HEK293 (cell line): ENCODE results near the gene ANKRD37.

ENCODE experiments used
- FEZF1 ChIP-seq: fragments of 450-650 bp; formaldehyde crosslinking; IDR thresholded peaks from 2 replicates; pipeline ENCODE4 v1.5.1; 2016; ENCODE audit warnings: missing biosample characterization, missing genetic modification characterization
- ZBTB1 ChIP-seq: fragments of 450-650 bp; formaldehyde crosslinking; IDR thresholded peaks from 2 replicates; pipeline ENCODE4 v1.5.1; 2016; ENCODE audit warnings: missing biosample characterization, missing genetic modification characterization
- ZBTB7A ChIP-seq: fragments of 450-650 bp; formaldehyde crosslinking; IDR thresholded peaks from 2 replicates; pipeline ENCODE4 v1.5.1; 2016; ENCODE audit warnings: low read depth, missing biosample characterization, missing genetic modification characterization
- ZNF114 ChIP-seq: fragments of 450-650 bp; formaldehyde crosslinking; IDR thresholded peaks from 2 replicates; pipeline ENCODE4 v1.5.0; 2017; ENCODE audit warnings: missing biosample characterization, missing genetic modification characterization
- ZNF174 ChIP-seq: fragments of 450-650 bp; formaldehyde crosslinking; IDR thresholded peaks from 2 replicates; pipeline ENCODE4 v1.5.0; 2017; ENCODE audit warnings: missing biosample characterization, mild to moderate bottlenecking, missing genetic modification characterization
- ZNF239 ChIP-seq: fragments of 450-650 bp; formaldehyde crosslinking; IDR thresholded peaks from 2 replicates; pipeline ENCODE4 v1.5.1; 2016; ENCODE audit warnings: missing biosample characterization, missing genetic modification characterization
- ZNF274 ChIP-seq, 2 experiments: fragments of 200-500 bp in 1 of 2; fragments of 450-650 bp in 1 of 2; sonication (Bioruptor generic) in 1 of 2; formaldehyde crosslinking in 1 of 2; IDR thresholded peaks; 2 replicates each; pipeline versions ENCODE4 v1.5.1 to v1.6.1; 2014 to 2016; ENCODE audit warnings: borderline replicate concordance in 1 of 2, inconsistent platforms in 1 of 2, low read length in 1 of 2, missing biosample characterization in 1 of 2, missing genetic modification characterization in 1 of 2
- ZNF596 ChIP-seq: fragments of 450-650 bp; IDR thresholded peaks from 2 replicates; pipeline ENCODE4 v1.5.0; 2018; ENCODE audit warnings: missing biosample characterization, mild to moderate bottlenecking, missing genetic modification characterization, moderate library complexity
- ZNF76 ChIP-seq: fragments of 450-650 bp; formaldehyde crosslinking; IDR thresholded peaks from 2 replicates; pipeline ENCODE4; 2016; ENCODE audit warnings: low read depth, missing biosample characterization, missing genetic modification characterization, borderline replicate concordance
- TF ChIP-seq, protein P1 (sequence below): fragments of 450-650 bp; formaldehyde crosslinking; IDR thresholded peaks from 2 replicates; pipeline ENCODE4 v1.5.1; 2016; ENCODE audit warnings: missing biosample characterization, missing genetic modification characterization
- TF ChIP-seq, protein P2 (sequence below): fragments of 450-650 bp; formaldehyde crosslinking; optimal IDR thresholded peaks from 2 replicates; pipeline ENCODE3; 2016; ENCODE audit warnings: missing biosample characterization, mild to moderate bottlenecking, missing genetic modification characterization
- TF ChIP-seq, protein P3 (sequence below): fragments of 450-650 bp; formaldehyde crosslinking; IDR thresholded peaks from 2 replicates; pipeline ENCODE4 v1.5.1; 2016; ENCODE audit warnings: missing biosample characterization, missing genetic modification characterization
- TF ChIP-seq, protein P4 (sequence below): fragments of 450-650 bp; formaldehyde crosslinking; IDR thresholded peaks from 2 replicates; pipeline ENCODE4 v1.5.1; 2016; ENCODE audit warnings: missing biosample characterization, missing genetic modification characterization

DNA sequence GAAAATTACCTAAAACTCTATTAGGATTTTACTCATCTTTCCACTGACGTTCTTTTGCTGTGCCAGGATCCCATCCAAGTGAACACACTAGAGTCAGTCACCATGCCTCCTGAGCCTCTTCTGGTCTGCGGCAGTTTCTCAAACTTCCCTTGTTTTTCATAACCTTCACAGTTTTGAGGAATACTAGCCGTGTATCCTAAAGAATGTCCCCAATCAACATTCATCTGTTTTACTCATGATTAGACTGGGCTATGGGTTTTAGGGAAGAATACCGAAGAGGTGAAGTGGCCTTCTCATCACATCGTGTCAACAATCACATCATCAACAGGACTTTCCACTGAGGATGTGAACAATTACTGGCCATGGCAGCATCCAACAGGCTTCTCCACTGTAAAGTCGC lies 5.7 kb upstream of the ANKRD37 start:
- TF ChIP-seq ZNF239 (tag by site-specific recombination) (no peak), ZBTB1 (tag by site-specific recombination) (no peak), ZNF76 (tag by site-specific recombination) (no peak), ZNF174 (tag by site-specific recombination) (no peak), ZNF274 (IDR thresholded peaks at IDR 0.05; ENCODE audit: low read length) (no peak), ZNF274 (tag by site-specific recombination; IDR thresholded peaks at IDR 0.05; ENCODE audit: borderline replicate concordance) (no peak), ZBTB7A (tag by site-specific recombination) (no peak), FEZF1 (tag by site-specific recombination) (no peak), ZNF114 (tag by site-specific recombination) (no peak), ZNF596 (tag by site-specific recombination) (no peak)
- TF ChIP-seq, protein P1, sequence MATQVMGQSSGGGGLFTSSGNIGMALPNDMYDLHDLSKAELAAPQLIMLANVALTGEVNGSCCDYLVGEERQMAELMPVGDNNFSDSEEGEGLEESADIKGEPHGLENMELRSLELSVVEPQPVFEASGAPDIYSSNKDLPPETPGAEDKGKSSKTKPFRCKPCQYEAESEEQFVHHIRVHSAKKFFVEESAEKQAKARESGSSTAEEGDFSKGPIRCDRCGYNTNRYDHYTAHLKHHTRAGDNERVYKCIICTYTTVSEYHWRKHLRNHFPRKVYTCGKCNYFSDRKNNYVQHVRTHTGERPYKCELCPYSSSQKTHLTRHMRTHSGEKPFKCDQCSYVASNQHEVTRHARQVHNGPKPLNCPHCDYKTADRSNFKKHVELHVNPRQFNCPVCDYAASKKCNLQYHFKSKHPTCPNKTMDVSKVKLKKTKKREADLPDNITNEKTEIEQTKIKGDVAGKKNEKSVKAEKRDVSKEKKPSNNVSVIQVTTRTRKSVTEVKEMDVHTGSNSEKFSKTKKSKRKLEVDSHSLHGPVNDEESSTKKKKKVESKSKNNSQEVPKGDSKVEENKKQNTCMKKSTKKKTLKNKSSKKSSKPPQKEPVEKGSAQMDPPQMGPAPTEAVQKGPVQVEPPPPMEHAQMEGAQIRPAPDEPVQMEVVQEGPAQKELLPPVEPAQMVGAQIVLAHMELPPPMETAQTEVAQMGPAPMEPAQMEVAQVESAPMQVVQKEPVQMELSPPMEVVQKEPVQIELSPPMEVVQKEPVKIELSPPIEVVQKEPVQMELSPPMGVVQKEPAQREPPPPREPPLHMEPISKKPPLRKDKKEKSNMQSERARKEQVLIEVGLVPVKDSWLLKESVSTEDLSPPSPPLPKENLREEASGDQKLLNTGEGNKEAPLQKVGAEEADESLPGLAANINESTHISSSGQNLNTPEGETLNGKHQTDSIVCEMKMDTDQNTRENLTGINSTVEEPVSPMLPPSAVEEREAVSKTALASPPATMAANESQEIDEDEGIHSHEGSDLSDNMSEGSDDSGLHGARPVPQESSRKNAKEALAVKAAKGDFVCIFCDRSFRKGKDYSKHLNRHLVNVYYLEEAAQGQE (tag by site-specific recombination): no peak
- TF ChIP-seq, protein P2, sequence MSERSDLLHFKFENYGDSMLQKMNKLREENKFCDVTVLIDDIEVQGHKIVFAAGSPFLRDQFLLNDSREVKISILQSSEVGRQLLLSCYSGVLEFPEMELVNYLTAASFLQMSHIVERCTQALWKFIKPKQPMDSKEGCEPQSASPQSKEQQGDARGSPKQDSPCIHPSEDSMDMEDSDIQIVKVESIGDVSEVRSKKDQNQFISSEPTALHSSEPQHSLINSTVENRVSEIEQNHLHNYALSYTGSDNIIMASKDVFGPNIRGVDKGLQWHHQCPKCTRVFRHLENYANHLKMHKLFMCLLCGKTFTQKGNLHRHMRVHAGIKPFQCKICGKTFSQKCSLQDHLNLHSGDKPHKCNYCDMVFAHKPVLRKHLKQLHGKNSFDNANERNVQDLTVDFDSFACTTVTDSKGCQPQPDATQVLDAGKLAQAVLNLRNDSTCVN: no peak
- TF ChIP-seq, protein P3, sequence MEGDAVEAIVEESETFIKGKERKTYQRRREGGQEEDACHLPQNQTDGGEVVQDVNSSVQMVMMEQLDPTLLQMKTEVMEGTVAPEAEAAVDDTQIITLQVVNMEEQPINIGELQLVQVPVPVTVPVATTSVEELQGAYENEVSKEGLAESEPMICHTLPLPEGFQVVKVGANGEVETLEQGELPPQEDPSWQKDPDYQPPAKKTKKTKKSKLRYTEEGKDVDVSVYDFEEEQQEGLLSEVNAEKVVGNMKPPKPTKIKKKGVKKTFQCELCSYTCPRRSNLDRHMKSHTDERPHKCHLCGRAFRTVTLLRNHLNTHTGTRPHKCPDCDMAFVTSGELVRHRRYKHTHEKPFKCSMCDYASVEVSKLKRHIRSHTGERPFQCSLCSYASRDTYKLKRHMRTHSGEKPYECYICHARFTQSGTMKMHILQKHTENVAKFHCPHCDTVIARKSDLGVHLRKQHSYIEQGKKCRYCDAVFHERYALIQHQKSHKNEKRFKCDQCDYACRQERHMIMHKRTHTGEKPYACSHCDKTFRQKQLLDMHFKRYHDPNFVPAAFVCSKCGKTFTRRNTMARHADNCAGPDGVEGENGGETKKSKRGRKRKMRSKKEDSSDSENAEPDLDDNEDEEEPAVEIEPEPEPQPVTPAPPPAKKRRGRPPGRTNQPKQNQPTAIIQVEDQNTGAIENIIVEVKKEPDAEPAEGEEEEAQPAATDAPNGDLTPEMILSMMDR: no peak
- TF ChIP-seq, protein P4, sequence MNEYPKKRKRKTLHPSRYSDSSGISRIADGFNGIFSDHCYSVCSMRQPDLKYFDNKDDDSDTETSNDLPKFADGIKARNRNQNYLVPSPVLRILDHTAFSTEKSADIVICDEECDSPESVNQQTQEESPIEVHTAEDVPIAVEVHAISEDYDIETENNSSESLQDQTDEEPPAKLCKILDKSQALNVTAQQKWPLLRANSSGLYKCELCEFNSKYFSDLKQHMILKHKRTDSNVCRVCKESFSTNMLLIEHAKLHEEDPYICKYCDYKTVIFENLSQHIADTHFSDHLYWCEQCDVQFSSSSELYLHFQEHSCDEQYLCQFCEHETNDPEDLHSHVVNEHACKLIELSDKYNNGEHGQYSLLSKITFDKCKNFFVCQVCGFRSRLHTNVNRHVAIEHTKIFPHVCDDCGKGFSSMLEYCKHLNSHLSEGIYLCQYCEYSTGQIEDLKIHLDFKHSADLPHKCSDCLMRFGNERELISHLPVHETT (tag by site-specific recombination): no peak
